ENCODE measurements around the gene ECM2.
A peak's percentile ranks its signal among the peaks of the same experiment; 100 is the strongest.

Gene ECM2

DNA sequence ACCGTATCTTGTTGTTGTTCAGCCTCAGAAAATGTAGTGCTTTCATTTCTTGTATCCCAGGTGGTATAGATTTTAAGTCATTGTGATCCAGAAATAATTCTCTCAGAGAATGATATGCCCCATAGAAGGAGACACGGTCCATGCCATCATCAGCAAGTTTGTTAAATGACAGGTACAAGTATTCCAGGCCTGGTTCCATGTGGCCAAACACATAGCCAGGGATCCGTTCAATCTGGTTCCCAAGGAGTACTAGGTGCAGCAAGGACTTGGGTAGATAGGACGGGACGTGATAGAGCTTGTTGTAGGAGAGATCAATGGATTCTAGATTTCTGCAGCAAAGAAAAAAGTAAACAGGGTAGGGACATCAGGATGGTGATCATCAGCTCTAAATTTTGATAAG lies 35.1 kb downstream of the ECM2 start:
- no peak for DNase-seq (ENCODE audit: low spot score)

DNA sequence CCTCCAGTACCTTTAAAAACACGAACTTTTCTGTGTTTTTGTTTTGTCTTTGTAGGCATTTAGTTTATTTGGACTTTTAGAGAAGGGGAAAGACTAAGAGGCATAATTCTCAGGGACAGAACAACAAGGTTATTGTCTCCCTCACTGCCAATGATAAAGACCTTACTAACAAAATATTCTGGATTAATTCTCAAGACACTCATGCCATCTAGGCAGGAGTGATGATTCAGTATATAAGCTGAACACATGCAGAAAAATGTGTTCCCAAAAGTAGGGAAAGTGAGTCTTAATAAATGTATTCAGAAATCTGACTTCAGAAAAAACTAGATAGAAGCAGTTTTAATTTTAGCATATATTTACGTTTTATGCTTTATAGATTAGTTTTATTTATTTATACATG lies 36.1 kb downstream of the ECM2 start:
- DNase-seq (ENCODE audit: low spot score), result no peak

DNA sequence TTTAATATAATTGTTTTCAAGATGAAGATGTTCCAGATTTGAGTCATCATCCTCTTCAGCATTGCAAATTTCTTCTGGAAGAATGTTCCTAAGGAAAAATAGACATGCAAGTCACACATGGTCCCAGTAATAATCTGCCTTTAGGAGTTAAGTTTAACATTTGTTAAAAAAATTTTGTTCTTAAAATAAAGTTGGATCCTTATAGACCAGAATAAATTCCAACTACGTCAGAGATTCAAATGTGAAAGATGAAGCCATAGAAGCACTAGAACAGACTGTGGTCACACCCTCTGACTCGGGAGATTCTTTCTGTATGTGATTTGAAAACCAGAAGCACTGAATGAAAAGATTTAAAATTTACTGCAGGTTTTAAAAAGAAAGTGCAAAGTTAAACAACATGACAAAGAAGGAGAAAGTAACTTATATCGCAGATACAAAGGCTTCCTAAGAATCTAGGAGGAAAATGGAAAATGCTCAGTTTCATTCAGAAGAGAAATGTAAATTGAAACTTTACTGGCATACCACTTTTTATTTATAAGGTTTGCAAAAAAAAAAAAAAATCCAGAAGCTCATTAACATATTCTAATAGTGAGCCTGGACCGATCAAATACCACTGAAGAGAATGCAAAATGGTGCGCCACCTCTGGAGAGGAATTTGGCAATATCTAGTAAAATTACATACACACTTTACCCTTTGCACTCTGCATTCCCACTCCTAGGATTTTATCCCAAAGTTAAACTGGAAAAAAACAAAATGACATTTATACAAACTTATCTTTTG lies 39.2 kb downstream of the ECM2 start:
- DNase-seq (ENCODE audit: low spot score), result no peak

DNA sequence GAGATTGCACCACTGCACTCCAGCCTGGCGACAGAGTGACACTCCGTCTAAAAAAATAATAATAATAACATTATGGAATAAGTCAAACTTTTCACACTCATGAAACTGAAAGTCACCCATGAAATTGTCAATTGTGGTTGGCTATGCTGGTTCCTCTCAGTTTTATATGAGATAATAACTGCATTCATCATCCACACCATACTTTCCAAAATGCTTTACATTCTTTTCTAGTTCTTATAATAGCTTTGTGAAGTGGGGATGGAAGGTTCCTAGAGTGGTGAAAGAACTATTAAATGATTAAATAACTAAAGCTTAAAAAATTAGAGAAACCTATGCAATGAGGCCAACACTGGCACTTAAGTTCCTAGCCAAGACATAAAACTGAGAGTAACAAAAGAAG lies 40.9 kb downstream of the ECM2 start:
- DNase-seq (ENCODE audit: low spot score), result no peak

DNA sequence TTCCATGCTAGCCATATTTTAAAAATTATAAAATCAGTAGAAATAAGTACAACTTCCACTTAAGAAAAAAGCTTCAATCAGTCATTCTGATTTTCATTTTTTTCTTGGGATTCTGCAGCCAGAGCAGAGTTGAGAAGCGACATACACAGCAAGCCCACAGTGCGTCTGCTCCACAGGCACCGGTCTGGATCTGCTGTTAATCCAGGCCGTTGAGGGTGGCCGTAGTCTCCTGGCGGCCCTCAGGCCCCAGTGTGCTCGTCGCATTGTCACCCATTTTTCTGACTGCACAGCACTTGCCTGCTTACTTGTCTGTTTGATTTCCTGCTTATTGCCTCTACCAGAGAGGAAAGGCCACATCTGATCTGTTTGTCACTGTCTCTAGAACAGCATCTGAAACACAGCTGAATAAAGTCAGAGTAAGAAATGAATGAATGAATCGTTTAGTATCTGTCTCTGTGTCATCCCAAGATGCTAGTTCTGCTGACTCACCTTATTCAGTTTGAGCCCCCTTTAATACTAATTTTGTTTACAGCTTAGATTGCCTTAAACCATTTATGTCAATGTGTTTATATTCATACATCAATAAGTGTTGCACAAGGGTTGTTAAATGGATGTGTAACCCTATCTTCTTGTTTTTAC lies 41.9 kb downstream of the ECM2 start:
- no peak for DNase-seq (ENCODE audit: low spot score)

DNA sequence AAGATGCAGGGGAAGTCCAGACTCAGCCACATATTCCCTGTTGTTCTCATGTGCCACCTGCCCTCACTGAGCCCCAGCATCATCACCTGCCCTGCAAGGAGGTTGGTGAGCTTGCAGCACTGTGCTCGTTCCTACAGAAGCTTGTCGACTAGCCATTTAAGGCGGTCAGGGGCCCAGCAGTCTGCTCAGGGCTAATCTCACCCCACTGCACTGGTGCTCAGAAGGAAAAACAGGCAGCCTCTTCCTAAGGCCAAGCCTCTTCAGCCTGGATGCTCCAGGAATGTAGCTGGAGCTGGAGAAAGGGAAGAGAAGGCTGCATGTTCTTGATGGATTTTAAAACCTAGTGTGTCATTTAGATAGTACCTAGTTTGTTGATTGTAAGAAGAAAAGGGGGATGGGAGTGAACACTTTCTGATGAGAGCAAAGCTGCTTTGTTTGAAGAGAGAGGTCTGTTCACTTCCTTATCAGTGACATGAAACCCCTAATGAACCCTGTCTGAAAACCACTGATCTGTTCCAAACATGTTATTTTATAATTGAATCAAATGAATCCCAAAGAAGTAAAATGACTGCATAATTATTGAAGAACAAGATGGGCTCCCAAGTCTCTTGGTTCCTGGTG lies 42.9 kb downstream of the ECM2 start:
- DNase-seq (ENCODE audit: low spot score), result no peak

DNA sequence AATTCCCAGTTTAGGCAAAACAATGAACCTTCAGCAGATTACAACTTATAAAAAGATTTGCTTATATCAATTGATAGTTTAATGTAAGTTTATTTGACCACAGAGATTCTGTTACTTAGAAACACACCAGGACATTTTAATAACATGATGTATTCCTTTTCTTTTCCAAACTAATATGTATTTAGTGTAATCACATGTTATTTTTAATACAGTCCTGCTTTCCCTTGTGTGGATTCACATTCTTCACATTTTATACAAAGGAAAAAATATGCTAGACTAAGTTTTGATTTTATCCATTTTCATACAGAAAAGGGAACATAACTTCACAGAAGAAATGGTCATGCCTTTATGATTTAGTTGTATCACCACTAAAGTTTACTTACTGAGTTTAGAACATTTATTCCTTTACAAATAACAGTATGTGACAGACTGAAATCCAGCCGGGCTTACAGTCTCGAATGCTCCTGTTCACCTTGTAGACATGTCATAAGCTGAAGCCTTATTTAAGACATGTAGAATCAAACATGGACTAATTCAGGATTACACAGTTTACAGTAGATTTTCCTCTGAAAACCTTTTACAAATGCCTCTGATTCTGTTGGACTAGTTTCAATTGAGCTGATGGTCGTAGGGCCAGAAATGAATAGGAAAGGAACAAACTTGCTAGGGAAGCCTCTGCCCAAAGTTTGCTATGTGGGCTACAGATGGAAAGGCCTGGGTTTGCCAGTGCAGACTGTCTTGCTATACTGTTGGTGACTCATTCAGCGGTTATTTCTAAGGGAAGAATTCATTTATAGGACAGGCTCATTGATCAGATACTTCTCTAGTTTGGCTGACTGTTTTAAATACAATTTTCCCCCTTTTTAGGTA lies 46.9 kb downstream of the ECM2 start:
- no peak for DNase-seq (ENCODE audit: low spot score)

DNA sequence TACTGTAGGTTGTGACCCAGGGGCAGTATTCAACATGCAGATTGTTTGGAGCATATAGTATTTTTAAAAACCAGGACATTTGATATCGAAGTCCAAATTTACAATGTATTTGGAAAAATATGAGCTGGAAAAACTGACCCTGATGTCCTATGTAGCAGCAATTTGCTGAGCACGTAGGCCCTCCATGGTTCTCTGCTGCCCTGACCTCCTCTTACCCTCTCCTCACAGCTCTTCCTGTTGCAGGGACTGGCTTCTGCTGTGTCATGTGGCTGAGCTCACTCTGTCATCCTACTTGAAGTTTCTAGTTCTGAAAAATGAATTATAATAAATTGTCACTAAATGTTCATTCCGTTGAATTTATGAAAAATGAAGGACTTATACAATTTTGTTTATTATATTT lies 49.4 kb downstream of the ECM2 start:
- DNase-seq (ENCODE audit: low spot score), result no peak

DNA sequence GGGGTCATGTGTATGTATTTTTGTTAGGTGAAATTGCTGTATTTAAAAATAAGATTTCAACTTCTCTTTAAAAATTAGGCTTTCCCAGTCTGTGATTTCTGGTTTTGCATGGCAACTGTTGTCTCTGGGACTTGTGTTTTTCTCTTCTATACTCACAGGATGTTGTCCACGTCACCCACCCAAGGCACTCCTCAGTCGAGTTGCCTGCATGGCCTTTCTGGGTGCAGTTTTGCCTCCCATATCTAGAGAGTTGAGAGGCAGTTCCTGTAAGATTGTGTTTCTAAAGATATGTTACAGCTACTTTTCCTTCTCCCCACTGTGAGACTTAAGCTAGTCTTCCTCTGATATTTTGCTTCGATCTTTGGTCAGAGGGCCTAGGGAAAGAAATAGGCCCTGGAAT lies 51.2 kb downstream of the ECM2 start:
- no peak for DNase-seq (ENCODE audit: low spot score)

DNA sequence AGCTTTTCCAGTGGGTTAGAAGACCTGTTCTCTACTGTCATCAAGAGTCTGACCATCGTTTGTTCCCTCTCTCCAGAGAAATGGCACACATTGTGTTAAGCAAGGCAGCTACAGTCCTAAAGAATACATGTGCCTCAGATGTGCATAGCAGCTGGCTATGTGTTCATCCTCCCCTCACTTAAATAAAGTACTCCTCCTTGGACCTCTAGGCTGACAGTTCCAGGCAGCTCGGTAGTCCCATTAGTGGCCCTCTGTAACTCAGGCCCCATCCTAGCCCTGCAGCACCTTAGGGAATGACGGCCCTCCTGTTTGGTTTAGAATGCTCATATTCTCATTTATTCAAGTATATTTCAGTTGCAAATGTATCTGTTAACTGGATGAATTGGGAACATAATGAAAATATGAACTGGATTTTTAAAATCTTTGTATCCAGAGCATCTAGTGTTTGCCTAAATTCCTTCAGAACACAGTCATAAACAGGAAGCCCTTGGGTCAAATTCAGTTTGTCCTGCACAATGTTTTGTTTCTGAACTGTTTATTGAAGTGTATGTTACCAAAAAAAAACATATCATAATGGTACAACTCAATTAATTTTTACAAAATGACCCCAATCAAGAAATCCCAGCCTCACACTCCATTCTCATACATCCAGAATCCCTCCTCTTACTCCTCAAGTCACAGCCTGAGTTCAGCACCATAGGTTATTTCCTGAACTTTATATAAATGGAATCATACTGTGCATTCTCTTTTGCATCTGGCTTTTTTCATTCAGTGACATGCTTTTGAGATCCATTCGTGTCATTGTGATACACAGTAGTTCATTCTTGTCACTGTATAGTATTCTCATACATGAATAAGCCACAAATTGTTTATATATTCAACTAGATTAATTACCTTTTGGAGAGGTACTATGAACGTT lies 51.9 kb downstream of the ECM2 start:
- DNase-seq (ENCODE audit: low spot score), result no peak

DNA sequence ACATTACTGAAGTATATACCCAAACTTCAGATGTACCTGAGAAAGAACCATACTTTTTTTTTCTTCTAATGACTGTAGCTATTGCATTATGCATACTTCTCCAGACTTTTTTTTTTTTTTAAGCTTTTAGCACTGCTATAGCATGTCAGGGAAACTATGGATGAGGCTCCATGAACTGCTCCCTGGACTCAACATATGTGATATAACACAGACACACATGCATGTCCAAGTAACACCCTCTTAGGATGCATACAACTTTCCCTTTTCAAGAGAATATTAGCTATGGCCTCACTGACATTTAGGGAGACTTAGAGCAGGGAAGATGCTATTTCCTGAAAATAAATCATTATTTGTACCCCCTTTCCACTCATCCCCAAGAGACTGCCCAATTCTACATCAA lies 53.0 kb downstream of the ECM2 start:
- DNase-seq (ENCODE audit: low spot score), result no peak

DNA sequence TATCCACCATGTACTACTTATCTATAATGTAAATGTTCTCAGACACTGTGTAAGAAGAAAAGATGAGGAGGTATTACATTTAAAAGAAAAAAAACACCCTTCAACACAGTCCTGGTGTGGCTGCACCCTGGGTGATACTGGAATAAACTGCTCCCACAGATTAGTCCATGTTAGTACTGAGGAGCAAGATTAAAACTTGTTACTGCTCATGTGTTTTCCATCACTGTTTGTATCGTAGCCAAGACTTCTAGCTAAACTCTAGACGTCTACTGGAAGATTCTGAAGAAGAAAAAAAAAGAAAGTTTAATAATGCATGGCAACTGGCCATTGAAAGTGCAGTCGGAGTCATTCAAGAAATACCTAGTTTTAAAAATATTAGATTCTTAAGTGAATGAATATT lies 53.5 kb downstream of the ECM2 start, which contains the start of gene ASPN:
Gene ASPN (minus strand): TSS at position 178 of the 400 bp plus-strand sequence.
- DNase-seq (ENCODE audit: low spot score), result no peak

DNA sequence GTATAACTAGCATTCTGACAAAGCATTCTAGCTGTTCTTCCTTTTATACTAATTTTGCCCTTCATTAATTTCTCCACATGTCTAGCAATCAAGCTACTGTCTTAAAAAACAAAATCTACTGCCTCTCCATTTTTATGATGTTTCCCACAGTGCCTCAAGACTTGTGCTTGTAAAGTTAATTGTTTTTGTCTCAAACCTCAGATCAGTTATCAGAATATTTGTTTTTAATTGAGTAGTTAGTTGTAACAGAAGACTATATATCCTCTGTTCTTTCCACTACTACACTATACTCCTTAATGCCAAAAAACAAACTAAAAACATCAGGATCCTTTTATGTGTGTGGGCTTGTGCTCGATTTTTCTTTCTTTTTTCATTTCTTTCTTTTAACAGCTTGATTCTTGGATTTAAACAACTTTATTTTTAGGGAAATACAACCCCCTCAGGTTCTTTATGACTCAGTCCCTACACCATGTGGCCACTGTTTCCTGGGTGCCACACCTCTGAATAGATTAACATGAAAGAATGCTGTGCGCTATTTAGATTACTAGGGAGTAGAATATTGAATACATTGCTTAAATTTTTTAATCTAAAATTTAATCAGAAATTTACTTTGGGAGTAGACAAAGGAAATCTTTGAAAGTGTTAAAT lies 54.7 kb downstream of the ECM2 start:
- peak; percentile 3 for DNase-seq (ENCODE audit: low spot score)

DNA sequence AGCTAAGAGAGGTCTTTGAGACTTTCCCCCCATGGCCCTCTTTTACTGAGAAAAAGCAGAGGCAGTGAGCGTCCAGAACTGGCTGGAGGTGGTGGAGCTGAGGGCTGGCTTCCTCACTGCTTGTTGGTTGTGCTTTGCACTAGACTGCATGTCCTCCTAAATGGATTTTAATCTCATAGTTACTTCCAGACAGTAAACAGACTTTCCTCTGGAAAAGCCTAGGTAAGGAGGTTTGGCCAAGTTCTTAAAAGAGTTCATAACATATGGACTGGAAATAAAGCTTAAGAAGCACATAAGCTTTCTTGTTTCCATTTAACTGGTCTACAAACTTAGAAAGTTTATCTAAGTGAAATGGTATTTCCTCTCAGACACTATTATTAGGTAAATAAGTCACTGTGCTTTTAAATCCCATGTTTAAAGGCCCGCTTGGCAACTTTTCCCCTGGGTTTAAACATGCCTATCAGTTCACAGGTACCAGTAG lies 55.5 kb downstream of the ECM2 start:
- DNase-seq (ENCODE audit: low spot score), result no peak

DNA sequence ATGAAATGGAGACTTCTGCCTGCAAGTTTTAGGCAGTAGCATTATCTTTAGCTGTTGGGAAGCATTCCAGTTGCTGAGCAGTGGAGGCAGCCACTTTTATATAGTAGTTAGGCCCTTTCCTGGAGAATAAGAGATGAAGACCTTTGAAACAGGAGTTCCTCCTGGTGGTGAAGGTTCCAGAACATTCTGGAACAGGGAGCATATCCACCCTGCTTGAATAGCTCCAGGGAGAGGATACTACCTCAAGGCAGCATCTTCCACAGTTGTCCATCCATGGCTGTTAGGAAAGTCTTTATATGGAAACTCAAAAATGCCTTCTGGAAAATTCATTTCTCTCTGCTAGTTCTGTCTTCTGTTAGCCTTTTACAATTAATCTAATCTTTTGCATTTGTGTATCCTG lies 56.4 kb downstream of the ECM2 start:
- no peak for DNase-seq (ENCODE audit: low spot score)

DNA sequence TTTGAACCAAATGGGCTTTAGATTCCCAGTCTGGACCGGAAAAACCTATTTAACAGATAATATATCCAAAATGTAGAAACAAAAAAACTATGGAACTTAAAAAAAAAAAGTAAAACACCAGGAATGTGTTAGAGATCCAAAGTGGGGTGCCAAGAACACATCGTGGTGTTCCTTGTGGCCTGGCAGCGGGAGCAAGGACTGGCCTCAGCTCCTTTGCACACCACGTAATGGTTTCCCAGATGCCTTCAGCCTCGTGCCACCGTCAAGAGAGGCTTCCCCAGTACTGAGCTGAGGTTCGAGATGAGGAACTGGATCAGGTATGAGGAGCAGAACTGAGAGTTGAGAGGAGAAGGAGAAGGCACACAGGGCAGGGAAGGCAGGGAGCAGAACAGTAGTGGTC lies 57.0 kb downstream of the ECM2 start:
- no peak for DNase-seq (ENCODE audit: low spot score)

DNA sequence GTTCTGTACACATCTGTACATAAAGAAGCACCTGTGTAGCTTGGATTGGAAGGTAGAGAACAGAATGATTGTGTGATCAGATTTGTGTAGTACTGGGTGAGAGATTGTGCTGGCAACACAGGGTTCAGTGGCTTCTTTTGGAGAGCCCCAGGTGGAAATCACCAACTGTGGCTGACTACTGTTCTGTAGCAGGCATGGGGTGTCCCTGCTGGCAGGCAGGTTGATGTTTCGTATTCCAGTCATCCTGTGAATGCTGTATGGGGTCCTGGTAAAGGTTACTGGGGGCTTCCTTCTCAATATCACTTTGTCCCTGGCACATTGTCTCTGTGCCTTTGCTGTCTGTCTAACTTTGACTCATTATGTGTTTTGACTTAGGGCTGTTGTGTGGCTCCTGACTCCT lies 58.8 kb downstream of the ECM2 start:
- DNase-seq (ENCODE audit: low spot score), result no peak

DNA sequence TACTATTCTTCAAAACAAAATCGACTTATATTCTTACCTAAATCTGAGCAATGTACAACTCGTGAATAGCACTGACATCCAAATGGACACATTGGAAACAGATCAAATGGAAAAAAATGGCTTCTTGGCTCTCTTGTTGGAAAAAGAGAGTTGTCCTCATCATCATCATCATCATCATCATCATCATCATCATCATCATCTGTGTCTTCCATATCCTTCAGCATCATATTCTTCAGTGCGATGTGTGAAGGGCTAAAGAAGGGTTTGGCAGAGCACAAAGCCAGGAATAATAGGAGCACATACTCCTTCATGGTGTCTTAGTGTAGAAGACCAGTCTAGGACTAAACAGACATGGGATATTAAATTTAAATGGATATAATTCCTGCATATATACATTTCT lies 61.2 kb downstream of the ECM2 start:
- DNase-seq (ENCODE audit: low spot score), result no peak

DNA sequence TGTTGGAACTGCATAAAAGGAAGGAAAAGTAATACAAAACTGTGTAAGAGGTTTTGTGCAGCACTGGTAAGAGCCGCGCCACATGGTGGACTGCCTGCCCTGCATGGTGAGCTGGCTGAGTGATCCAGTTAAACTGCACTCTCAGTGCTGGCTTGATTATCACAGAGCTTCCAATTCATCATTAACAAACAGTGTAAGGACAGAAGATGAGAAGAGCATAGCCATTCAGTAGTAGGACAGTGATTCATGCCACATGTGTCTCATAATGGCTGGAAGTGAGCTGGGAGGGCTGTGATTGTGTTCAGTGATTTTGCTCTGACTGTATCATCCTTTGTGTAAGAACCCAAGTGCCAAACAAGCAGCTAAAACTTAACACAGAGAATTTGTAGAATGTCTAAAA lies 67.6 kb downstream of the ECM2 start:
- no peak for DNase-seq (ENCODE audit: low spot score)

DNA sequence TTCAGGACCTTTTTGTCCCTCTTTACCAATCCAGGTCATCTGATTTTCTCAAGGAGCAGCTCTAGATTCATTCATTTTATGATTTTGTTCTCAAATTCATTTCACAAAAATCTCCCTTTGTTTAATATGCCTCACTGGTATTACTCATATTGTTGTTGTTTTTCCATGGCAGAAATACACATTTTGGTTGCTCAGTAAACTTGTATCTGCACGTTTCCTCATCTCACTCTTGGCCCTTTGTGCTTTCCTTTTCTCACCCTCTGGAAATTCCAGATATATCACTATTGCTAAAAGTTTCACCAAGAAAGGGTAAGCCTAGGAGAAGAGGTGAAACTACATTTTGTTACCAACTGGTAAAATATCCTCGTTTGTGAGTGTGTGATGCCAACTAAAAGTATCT lies 68.3 kb downstream of the ECM2 start:
- no peak for DNase-seq (ENCODE audit: low spot score)

DNA sequence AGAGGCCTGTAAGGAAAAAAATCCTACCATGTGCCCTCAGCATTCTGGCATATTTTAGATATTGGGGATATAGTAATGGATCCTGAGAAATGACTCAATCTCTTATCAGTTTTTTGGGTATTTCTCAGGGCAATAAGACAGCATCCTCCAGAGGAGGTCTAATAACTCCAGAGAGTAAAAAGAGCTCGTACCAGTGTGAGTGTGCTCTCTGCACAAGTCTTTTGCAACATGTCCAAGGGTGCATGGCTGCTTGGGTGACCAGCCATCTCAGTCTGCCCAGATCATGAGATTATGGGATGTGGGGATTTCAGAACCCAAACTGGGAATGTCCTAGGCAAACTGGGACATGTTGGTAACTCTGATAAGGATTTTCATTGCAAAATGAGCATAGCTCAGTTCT lies 68.7 kb downstream of the ECM2 start:
- no peak for DNase-seq (ENCODE audit: low spot score)
